HepG2 (cell line): ENCODE measurements around the gene NT5DC4. TPM values are rescaled to one million over a fixed set of nuclear protein-coding genes. Genes with fewer than 3 reads are reported as not detected.

Experiments
- JDP2 ChIP-seq: sonication (generic); formaldehyde crosslinking; IDR thresholded peaks from 2 replicates; pipeline ENCODE4 v1.8.1; 2022; ENCODE audit warnings: missing genetic modification reagents, borderline replicate concordance
- KDM5A ChIP-seq: fragments of 200-600 bp; sonication (generic); IDR thresholded peaks from 2 replicates; pipeline ENCODE4 v1.7.0; 2018; ENCODE audit warnings: antibody characterized with exemption, mild to moderate bottlenecking, low read length, borderline replicate concordance
- KDM5B ChIP-seq: sonication (generic); formaldehyde crosslinking; IDR thresholded peaks from 2 replicates; pipeline ENCODE4 v1.4.0; 2020; ENCODE audit warnings: missing genetic modification reagents, mild to moderate bottlenecking, borderline replicate concordance
- NFE2L2 ChIP-seq: fragments of 150-350 bp; IDR thresholded peaks from 2 replicates; pipeline ENCODE4 v1.6.1; 2014; ENCODE audit warnings: low read length
- NFYC ChIP-seq: IDR thresholded peaks from 2 replicates; pipeline ENCODE4 v1.6.1; 2016; ENCODE audit warnings: missing genetic modification reagents, missing compliant biosample characterization
- PAWR ChIP-seq: sonication (generic); formaldehyde crosslinking; IDR thresholded peaks from 2 replicates; pipeline ENCODE4 v1.4.0; 2020; ENCODE audit warnings: missing genetic modification reagents, mild to moderate bottlenecking, borderline replicate concordance
- PRPF4 ChIP-seq: fragments of 200-400 bp; formaldehyde crosslinking; IDR thresholded peaks from 2 replicates; pipeline ENCODE4 v1.6.1; 2016; ENCODE audit warnings: low read length, low read depth; ENCODE audit not compliant: poor library complexity, severe bottlenecking
- SAP130 ChIP-seq: IDR thresholded peaks from 2 replicates; pipeline ENCODE4 v1.6.1; 2016; ENCODE audit warnings: low read depth
- SETDB1 ChIP-seq: sonication (generic); formaldehyde crosslinking; IDR thresholded peaks from 2 replicates; pipeline ENCODE4 v1.5.1; 2020; ENCODE audit warnings: missing genetic modification reagents, mild to moderate bottlenecking, borderline replicate concordance
- SMAD3 ChIP-seq: sonication (generic); formaldehyde crosslinking; IDR thresholded peaks from 2 replicates; pipeline ENCODE4 v1.4.0; 2020; ENCODE audit warnings: missing genetic modification reagents
- SMARCC2 ChIP-seq: fragments of 450-650 bp; IDR thresholded peaks from 2 replicates; pipeline ENCODE4 v1.6.1; 2017; ENCODE audit warnings: antibody characterized with exemption, mild to moderate bottlenecking
- SP5 ChIP-seq: IDR thresholded peaks from 2 replicates; pipeline ENCODE4 v1.6.1; 2016; ENCODE audit warnings: low read depth, borderline replicate concordance
- ZNF224 ChIP-seq: sonication (generic); formaldehyde crosslinking; IDR thresholded peaks from 2 replicates; pipeline ENCODE4 v1.5.0; 2020; ENCODE audit warnings: mild to moderate bottlenecking, missing genetic modification reagents
- ZNF337 ChIP-seq: sonication (generic); formaldehyde crosslinking; IDR thresholded peaks from 2 replicates; pipeline ENCODE4 v1.5.1; 2020; ENCODE audit warnings: missing genetic modification reagents, low read depth, mild to moderate bottlenecking, borderline replicate concordance
- ZNF441 ChIP-seq: sonication (generic); formaldehyde crosslinking; IDR thresholded peaks from 2 replicates; pipeline ENCODE4 v1.7.0; 2021; ENCODE audit warnings: missing genetic modification reagents, borderline replicate concordance
- ZNF619 ChIP-seq: sonication (generic); formaldehyde crosslinking; IDR thresholded peaks from 2 replicates; pipeline ENCODE4 v1.4.0; 2020; ENCODE audit warnings: mild to moderate bottlenecking, missing genetic modification reagents
- ZNF766 ChIP-seq: sonication (generic); formaldehyde crosslinking; IDR thresholded peaks from 2 replicates; pipeline ENCODE4 v1.5.0; 2020; ENCODE audit warnings: missing genetic modification reagents, borderline replicate concordance
- ZNF790 ChIP-seq: sonication (generic); formaldehyde crosslinking; IDR thresholded peaks from 2 replicates; pipeline ENCODE4 v1.8.0; 2022; ENCODE audit warnings: missing genetic modification reagents, mild to moderate bottlenecking, borderline replicate concordance
- ZSCAN25 ChIP-seq: sonication (generic); formaldehyde crosslinking; IDR thresholded peaks from 2 replicates; pipeline ENCODE4 v1.8.0; 2022; ENCODE audit warnings: mild to moderate bottlenecking, missing genetic modification reagents
- polyA plus RNA-seq, 8 experiments: library from polyadenylated mRNA; depleted of rRNA in 3 of 8; stranded (reverse) in 7 of 8; unstranded in 1 of 8; fragments of >200 nt; fragmentation: Illumina TruSeq in 4 of 8; extraction: Trizol in 4 of 8; gene quantifications; 2 replicates each; pipeline versions ENCODE4 v1.2.1 to v1.2.3, GENCODE V29; 2011 to 2016; ENCODE audit warnings: low read depth in 4 of 8, missing spikeins in 1 of 8, mixed read lengths in 1 of 8; ENCODE audit not compliant: insufficient read depth in 1 of 8
- total RNA-seq, 5 experiments: library from RNA; depleted of rRNA; stranded (reverse); fragments of >200 nt; fragmentation: Illumina TruSeq; extraction: Trizol; gene quantifications; 2 replicates each; pipeline ENCODE4 v1.2.3, GENCODE V29; 2016; ENCODE audit warnings: low read depth in 1 of 5
- TF ChIP-seq, protein P1 (sequence below): sonication (generic); formaldehyde crosslinking; IDR thresholded peaks from 2 replicates; pipeline ENCODE4 v1.8.0; 2023; ENCODE audit warnings: mild to moderate bottlenecking, missing genetic modification reagents
- TF ChIP-seq, protein P2 (sequence below): sonication (generic); formaldehyde crosslinking; IDR thresholded peaks from 2 replicates; pipeline ENCODE4 v1.4.0; 2020; ENCODE audit warnings: low read depth, missing genetic modification reagents
- TF ChIP-seq, protein P3 (sequence below): sonication (generic); formaldehyde crosslinking; IDR thresholded peaks from 2 replicates; pipeline ENCODE4 v1.4.0; 2020; ENCODE audit warnings: missing genetic modification reagents, borderline replicate concordance

The NT5DC4 gene
- total and polyA plus RNA-seq, 2 of the 13 experiments (the other 11 are each of a cell fraction or from before 2014, with no cell fraction given) = 0.04 to 4.2 TPM

DNA sequence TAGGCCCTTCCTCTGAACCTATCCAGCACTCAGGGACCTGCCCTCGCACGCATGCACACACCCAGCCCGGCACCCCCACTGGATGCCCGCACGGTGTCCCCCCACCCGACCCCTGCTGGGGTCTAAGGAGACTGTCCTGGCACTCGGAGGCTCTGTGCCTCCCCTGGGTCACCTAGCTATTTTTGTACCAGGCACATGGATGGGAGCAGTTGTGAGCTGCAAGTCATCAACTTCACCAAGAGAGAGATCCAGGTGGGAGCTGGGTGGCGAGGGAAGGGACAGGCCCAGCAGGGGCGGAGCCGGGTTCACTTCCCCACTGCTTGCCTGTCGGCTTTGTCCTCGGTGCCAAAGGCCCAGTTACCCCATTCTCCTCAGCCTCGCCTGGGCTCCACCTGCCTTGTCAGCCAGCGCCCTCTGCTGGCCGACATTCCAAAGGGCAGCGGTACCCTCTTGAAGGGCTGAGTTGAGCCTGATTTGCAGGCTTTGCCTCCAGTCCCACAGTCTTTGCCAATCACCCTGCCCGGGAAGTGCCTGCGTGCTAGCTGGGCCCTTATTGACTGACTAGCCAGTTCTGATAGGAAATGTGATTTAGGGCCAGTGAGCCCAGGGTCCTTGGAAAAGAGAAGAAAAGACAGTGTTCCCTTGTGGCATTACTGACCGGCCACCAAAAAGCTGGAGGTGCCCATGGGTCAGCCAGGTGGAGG lies 5.8 kb downstream of the NT5DC4 start (continued):
- TF ChIP-seq, protein P1, sequence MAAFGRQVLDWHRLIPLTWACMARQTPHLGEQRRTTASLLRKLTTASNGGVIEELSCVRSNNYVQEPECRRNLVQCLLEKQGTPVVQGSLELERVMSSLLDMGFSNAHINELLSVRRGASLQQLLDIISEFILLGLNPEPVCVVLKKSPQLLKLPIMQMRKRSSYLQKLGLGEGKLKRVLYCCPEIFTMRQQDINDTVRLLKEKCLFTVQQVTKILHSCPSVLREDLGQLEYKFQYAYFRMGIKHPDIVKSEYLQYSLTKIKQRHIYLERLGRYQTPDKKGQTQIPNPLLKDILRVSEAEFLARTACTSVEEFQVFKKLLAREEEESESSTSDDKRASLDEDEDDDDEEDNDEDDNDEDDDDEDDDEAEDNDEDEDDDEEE (CRISPR knock-in tag) = peak; percentile 86
- TF ChIP-seq SMAD3 (CRISPR knock-in tag) (peak; percentile 79; the same call in 1 of the 2 replicates), PRPF4 (no peak), PAWR (CRISPR knock-in tag) (peak; percentile 85; the same call in 1 of the 2 replicates), SP5 (CRISPR knock-in tag) (peak; percentile 84), KDM5A (no peak), SETDB1 (no peak), KDM5B (CRISPR knock-in tag) (peak; percentile 59; the same call in 1 of the 2 replicates), JDP2 (no peak), ZNF441 (CRISPR knock-in tag) (peak; percentile 69; the same call in 1 of the 2 replicates), ZNF619 (CRISPR knock-in tag) (0 out of 2 replicates have a peak, but pooled peaks have one; percentile 84), SAP130 (CRISPR knock-in tag) (peak; percentile 82), SMARCC2 (no peak), ZNF766 (CRISPR knock-in tag) (no peak), ZNF337 (peak; percentile 75; the same call in 1 of the 2 replicates), ZNF790 (CRISPR knock-in tag) (0 out of 2 replicates have a peak, but pooled peaks have one; percentile 68), ZSCAN25 (CRISPR knock-in tag) (peak; percentile 39; the same call in 1 of the 2 replicates), ZNF224 (CRISPR knock-in tag) (peak; percentile 85; the same call in 1 of the 2 replicates), NFE2L2 (no peak), NFYC (peak; percentile 24; the same call in 1 of the 2 replicates)
- TF ChIP-seq, protein P2, sequence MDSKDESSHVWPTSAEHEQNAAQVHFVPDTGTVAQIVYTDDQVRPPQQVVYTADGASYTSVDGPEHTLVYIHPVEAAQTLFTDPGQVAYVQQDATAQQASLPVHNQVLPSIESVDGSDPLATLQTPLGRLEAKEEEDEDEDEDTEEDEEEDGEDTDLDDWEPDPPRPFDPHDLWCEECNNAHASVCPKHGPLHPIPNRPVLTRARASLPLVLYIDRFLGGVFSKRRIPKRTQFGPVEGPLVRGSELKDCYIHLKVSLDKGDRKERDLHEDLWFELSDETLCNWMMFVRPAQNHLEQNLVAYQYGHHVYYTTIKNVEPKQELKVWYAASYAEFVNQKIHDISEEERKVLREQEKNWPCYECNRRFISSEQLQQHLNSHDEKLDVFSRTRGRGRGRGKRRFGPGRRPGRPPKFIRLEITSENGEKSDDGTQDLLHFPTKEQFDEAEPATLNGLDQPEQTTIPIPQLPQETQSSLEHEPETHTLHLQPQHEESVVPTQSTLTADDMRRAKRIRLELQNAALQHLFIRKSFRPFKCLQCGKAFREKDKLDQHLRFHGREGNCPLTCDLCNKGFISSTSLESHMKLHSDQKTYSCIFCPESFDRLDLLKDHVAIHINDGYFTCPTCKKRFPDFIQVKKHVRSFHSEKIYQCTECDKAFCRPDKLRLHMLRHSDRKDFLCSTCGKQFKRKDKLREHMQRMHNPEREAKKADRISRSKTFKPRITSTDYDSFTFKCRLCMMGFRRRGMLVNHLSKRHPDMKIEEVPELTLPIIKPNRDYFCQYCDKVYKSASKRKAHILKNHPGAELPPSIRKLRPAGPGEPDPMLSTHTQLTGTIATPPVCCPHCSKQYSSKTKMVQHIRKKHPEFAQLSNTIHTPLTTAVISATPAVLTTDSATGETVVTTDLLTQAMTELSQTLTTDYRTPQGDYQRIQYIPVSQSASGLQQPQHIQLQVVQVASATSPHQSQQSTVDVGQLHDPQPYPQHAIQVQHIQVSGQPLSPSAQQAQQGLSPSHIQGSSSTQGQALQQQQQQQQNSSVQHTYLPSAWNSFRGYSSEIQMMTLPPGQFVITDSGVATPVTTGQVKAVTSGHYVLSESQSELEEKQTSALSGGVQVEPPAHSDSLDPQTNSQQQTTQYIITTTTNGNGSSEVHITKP = 0 out of 2 replicates have a peak, but pooled peaks have one; percentile 18
- TF ChIP-seq, protein P3, sequence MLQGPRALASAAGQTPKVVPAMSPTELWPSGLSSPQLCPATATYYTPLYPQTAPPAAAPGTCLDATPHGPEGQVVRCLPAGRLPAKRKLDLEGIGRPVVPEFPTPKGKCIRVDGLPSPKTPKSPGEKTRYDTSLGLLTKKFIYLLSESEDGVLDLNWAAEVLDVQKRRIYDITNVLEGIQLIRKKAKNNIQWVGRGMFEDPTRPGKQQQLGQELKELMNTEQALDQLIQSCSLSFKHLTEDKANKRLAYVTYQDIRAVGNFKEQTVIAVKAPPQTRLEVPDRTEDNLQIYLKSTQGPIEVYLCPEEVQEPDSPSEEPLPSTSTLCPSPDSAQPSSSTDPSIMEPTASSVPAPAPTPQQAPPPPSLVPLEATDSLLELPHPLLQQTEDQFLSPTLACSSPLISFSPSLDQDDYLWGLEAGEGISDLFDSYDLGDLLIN = no peak
